Cardiac septum (tissue), 1 donor: ENCODE data around the gene NKTR. TPM values are rescaled to one million over a fixed set of nuclear protein-coding genes. Genes with fewer than 3 reads are reported as not detected.
"Not testable (repeated sequence)": the region's sequence is repeated elsewhere in the genome, so short reads cannot be mapped to it uniquely, and the experiment has no call there.

Source experiments
- DNase-seq: peaks from one replicate; pipeline ENCODE4 v3.0.0-alpha.2; 2020; ENCODE audit warnings: low spot score
- intact Hi-C: fragments of 100-400 bp; cut with DNase I; formaldehyde crosslinking; loops from one replicate; pipeline ENCODE4 v1.14.0; 2022
- total RNA-seq: library from RNA; stranded (reverse); fragmentation: NEBNext Ultra II Directional; extraction: Animal tissue kit (Norgen Biotek cat#: 25700); gene quantifications from one replicate; pipeline ENCODE4 v1.2.1, GENCODE V29; 2021
- donor health status: DM: no; HTN: no; CAD: no.

The NKTR gene
- total RNA-seq, 1 donor from 2014 or later, result 35.1 TPM

DNA sequence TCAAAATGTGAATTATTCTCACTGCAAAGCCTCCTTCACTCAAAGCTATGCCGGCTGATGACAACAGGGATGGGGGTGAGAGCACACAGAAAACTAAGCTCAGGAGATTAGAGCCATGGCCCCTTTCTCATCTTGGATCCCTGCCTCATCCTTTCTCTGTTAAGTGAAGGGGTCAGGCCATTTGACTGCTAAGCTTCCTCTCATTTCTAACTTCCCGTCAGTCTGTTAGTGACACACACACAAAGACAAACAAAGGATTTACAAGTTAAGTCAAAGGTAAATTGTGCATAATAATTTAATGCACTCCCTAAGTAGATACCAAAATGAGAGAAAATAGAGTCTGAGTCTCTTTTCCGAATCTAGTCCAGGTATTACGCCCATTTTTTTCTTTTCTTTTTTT, 8.7 kb upstream of the NKTR start:
- DNase-seq, result no peak
- intact Hi-C loops, result no loop called here

DNA sequence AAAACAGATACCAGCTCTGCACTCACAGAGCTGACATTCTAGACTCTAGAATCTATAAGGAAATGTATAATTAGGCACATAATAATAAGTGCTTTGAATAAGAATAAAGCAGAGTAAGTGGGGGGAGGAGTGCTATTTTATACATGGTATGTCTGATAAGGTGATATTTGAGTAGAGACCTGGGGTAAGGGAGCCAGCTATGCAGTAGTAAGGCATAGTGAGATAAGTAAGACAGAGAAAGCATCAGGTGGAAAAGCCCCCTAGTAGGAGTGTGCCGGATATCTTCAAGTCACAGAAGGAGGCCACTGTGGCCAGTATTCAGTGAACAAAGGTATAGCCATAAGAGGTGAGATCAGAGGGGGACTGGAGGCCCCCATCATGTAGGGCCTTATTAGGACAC, 6.9 kb upstream of the NKTR start:
- intact Hi-C loops, result no loop called here

DNA sequence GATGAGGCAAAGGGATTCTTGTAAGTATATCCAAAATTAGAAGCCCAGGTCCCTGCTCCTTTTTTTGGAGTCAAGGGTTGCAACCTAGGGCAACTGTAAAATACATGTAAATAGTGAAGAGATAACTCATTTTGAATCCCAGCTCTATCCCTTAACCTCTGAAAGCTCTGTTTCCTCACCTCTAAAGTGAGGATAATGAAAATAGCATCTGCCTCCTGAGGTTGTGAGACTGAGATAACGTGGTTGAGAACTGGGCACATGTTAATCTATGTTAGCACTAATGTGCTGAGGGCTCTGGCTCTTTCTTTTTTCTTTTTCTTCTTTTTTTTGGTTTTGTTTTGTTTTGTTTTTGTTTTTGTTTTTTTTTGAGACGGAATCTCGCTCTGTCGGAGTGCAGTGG, 4.8 kb upstream of the NKTR start:
- no peak for DNase-seq
- intact Hi-C loops, result no loop called here

More for the DNA sequence above, 6.9 kb upstream of the NKTR start:
- DNase-seq, result no peak

DNA sequence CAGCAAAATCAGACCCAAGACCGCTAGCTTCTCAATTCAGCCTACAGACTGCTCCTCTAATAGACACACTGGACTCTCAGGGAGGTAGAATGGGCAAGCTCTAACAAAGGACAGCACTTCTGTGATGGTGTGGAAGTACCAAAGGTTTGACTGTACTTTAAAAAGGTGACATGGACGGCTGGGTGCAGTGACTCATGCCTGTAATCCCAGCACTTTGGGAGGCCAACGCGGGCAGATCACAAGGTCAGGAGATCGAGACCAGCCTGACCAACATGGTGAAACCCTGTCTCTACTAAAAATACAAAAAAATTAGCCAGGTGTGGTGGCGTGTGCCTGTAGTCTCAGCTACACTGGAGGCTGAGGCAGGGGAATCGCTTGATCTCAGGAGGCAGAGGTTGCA, 3.4 kb upstream of the NKTR start:
- intact Hi-C loops, DNase-seq: not testable (repeated sequence)

GRCh38 chr3:42600958-42601675, 631 bp downstream of the NKTR start:
- peak; percentile 83 for DNase-seq
- intact Hi-C loops, result loop anchor here (1.0 to 5.0 kb wide), 3 partner anchors 52 to 146 kb away; partner anchors contain the start of gene ZBTB47

- DNase-seq, result no peak
- intact Hi-C loops, result loop anchor here (2.0 to 5.0 kb wide), 2 partner anchors 51 to 145 kb away; partner anchors contain the start of gene ZBTB47
These were observed 1.6 kb downstream of the NKTR start for GRCh38 chr3:42601896-42602581.

DNA sequence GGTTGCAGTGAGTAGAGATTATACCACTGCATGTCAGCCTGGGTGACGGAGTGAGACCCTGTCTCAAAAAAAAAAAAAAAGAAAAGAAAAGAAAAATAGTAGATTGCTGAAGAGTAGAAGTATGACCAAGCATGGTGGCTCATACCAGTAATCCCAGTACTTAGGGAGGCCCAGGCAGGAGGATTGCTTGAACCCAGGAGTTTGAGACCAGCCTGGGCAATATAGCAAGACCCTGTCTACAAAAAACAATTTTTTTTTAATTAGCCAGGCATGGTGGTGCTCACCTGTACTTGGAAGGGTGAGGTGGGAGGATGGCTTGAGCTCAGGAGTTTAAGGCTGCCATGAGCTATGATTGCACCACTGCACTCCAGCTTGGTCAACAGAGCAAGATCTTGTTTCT, 2.5 kb downstream of the NKTR start:
- intact Hi-C loops, result loop anchor here (5.0 kb wide), 1 partner anchor 144 kb away; no protein-coding TSS in a partner anchor
- DNase-seq, result no peak

- no peak for DNase-seq
- intact Hi-C loops, result no loop called here
These were observed 5.2 kb downstream of the NKTR start for GRCh38 chr3:42605546-42606173.

DNA sequence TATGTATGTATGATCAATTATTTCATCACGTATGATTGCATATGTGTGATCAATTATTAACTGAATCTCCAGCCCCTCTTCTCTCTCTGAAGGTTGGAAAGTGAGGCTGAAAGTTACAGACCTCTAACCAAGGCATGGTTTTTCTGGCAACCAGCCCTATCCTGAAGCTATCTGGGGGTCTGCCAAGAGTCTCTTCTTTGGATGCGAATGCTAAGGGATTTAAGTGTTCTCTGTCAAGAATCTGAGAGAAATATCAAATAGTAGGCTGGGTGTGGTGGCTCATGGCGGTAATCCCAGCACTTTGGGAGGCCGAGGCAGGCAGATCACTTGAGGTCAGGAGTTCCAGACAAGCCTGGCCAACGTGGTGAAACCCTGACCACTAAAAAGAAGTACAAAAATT, 8.1 kb downstream of the NKTR start:
- intact Hi-C loops, result no loop called here
- DNase-seq, result no peak

DNA sequence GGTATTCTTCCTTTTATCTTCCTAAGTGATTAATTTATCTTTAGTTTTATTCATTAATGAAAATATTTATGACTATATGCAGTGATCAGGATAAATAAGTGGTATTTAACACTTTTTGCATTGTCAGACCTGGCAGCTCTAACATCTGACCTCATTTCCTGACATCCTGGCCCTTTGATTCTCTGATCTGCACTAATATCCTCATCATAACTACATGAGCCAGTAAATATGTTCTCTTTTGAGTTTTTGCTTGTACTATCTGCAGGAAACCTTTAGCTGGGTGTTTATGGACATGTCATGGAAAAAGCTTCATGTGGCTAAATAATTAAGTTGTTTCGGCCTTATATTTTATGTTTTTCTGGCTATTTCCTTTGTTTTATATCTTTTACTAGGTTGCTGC, 10.5 kb downstream of the NKTR start:
- intact Hi-C loops, result no loop called here
- no peak for DNase-seq

DNA sequence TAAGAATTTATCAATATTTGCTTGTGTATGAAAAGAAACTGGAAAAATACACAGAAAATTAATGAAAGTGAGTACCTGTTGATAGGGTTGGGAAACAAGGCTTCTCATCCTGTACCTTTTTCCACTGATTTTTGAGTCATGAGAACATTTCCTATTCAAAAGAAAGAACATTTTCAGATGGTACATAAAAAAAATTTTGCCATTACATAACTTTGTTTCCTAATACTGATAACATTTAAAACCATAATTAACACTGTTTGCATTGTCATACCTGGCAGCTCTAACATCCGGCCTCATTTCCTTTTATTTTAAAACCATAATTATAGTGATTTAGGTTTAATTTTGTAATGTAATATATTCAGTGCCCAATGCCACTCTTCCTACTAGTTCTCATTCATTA, 11.7 kb downstream of the NKTR start:
- intact Hi-C loops, result no loop called here
- no peak for DNase-seq

DNA sequence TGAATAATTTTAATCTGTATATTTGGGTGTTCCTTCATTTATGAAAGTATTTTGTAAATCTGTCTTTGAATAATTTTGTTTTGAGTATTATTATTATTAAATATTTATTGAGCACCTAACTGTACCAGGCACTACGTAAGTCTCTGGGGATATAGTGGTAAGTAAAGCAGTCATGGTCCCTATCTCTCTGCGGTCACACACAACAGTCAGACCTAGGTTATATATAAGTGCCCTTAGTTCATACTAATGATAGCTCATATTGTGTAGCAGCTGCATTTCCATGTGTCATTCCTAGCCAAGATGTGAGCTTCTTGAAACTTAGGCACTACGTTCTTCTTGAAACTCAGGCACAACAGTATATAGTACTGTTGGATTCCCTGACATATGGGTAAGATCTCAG, 12.4 kb downstream of the NKTR start:
- intact Hi-C loops, result no loop called here
- no peak for DNase-seq

- no peak for DNase-seq
These were observed 13.0 kb downstream of the NKTR start for GRCh38 chr3:42613462-42613861.

DNA sequence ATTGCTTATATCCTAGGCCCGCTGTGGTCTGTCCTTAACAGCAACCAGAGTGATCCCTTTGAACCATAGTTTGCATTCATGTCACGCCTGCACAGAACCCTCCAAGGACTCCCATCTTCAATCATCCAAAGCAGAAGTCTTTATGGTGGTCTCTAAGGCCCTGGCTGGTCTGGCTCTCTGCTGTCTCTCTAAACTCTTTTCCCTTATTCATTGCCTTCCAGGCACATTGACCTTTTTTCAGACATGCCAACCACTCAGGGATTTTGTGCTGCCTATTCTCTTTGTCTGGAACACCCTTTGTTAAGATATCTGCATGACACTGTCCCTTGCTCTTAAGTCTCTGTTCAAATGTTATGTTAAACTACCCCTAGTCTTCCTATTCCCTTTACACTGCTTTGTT, 31.1 kb downstream of the NKTR start:
- DNase-seq, result no peak
- intact Hi-C loops, result no loop called here

More at GRCh38 chr3:42613462-42613861, 13.0 kb downstream of the NKTR start:
- intact Hi-C loops, result no loop called here

GRCh38 chr3:42632146-42632545, 31.7 kb downstream of the NKTR start:
- no peak for DNase-seq
- intact Hi-C loops, result no loop called here

- intact Hi-C loops, result no loop called here
- DNase-seq, result no peak
These were observed 33.1 kb downstream of the NKTR start for GRCh38 chr3:42633544-42633943.

DNA sequence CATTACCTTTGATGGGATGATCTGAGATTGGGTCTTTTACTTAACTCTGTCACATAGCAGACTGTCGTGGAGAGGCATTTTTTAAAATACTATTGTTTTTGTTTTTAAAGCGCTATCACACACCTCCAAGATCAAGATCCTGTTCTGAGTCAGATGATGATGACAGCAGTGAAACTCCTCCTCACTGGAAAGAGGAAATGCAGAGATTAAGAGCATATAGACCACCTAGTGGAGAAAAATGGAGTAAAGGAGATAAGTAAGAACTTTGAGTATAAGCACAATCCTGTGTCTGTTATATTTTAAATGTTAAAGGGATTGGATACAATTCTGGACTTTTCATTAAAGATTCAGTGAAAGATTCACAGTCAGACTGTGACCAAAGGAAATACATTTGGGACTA, 34.6 kb downstream of the NKTR start:
- DNase-seq, result no peak
- intact Hi-C loops, result no loop called here

DNA sequence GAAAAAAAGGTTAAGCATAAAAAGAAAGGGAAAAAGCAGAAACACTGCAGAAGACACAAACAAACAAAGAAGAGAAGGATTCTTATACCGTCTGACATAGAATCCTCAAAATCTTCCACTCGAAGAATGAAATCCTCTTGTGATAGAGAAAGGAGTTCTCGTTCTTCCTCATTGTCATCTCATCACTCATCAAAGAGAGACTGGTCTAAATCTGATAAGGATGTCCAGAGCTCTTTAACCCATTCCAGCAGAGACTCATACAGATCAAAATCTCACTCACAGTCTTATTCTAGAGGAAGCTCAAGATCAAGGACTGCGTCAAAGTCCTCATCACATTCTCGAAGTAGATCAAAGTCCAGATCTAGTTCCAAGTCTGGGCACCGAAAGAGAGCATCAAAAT, 36.5 kb downstream of the NKTR start:
- intact Hi-C loops, result no loop called here
- no peak for DNase-seq

GRCh38 chr3:42638339-42638842, 37.9 kb downstream of the NKTR start:
- intact Hi-C loops, result no loop called here
- DNase-seq, result no peak

- intact Hi-C loops, result no loop called here
- no peak for DNase-seq
These were observed 38.7 kb downstream of the NKTR start for GRCh38 chr3:42639192-42639591.

GRCh38 chr3:42640129-42640528, 39.6 kb downstream of the NKTR start:
- intact Hi-C loops, result no loop called here
- no peak for DNase-seq
